Prostate gland (tissue), 2 donors: ENCODE data around the gene ADM5. TPM values are rescaled to one million over a fixed set of nuclear protein-coding genes. Genes with fewer than 3 reads are reported as not detected.

Experiments
- DNase-seq: peaks from one replicate; pipeline ENCODE4 v3.0.0-alpha.2; 2019; ENCODE audit warnings: low spot score
- H3K27ac ChIP-seq, 2 donors: fragments of 200-600 bp; sonication (generic); 2 replicates each; pipeline ENCODE4 v1.5.1; 2017 to 2019
- H3K27me3 ChIP-seq: fragments of 200-600 bp; sonication (generic); replicated peaks from 2 replicates; pipeline ENCODE4 v1.5.1; 2019; ENCODE audit not compliant: insufficient read depth
- H3K36me3 ChIP-seq, 2 donors: fragments of 200-600 bp; sonication (generic); 1 replicate in 1 of 2; 2 replicates in 1 of 2; pipeline versions ENCODE4 v1.5.1 to v1.8.1; 2017 to 2019
- H3K4me1 ChIP-seq: fragments of 200-600 bp; sonication (generic); replicated peaks from 2 replicates; pipeline ENCODE4 v1.5.1; 2019
- H3K4me3 ChIP-seq, 2 donors: fragments of 200-600 bp; sonication (generic); 2 replicates each; pipeline ENCODE4 v1.5.1; 2017 to 2019
- H3K9me3 ChIP-seq: fragments of 200-600 bp; sonication (generic); 2 replicates; pipeline ENCODE4 v1.5.1; 2017
- POLR2A ChIP-seq: fragments of 450-650 bp; IDR thresholded peaks from one replicate; pipeline ENCODE4 v1.6.1; 2016; ENCODE audit warnings: antibody characterized with exemption, mild to moderate bottlenecking
- POLR2AphosphoS5 ChIP-seq: sonication (generic); formaldehyde crosslinking; IDR thresholded peaks from one replicate; pipeline ENCODE4 v1.6.1; 2017; ENCODE audit warnings: antibody characterized with exemption
- WGBS: methylation state at CpG from one replicate; pipeline ENCODE4 v1.1.5; 2018; 5-methylcytosine and 5-hydroxymethylcytosine counted together
- intact Hi-C: fragments of 100-400 bp; cut with DNase I; formaldehyde crosslinking; loops from one replicate; pipeline ENCODE4 v1.14.2; 2022
- total RNA-seq, 2 donors: library from RNA; depleted of rRNA; stranded (reverse); fragments of >200 nt; gene quantifications; one replicate each; pipeline ENCODE4 v1.1.0, GENCODE V29; 2016
- TF ChIP-seq, protein P1 (sequence below), 4 experiments: fragments of 200-600 bp in 2 of 4; fragments of 450-650 bp in 2 of 4; sonication (generic) in 2 of 4; IDR thresholded peaks; 1 replicate in 3 of 4; 2 replicates in 1 of 4; pipeline ENCODE4 v1.5.1; 2016 to 2019; ENCODE audit warnings: antibody characterized with exemption in 4 of 4, mild to moderate bottlenecking in 2 of 4, moderate library complexity in 2 of 4

ADM5 gene
- total RNA-seq, 2 donors from 2014 or later: 0.68 to 6.1 TPM

DNA sequence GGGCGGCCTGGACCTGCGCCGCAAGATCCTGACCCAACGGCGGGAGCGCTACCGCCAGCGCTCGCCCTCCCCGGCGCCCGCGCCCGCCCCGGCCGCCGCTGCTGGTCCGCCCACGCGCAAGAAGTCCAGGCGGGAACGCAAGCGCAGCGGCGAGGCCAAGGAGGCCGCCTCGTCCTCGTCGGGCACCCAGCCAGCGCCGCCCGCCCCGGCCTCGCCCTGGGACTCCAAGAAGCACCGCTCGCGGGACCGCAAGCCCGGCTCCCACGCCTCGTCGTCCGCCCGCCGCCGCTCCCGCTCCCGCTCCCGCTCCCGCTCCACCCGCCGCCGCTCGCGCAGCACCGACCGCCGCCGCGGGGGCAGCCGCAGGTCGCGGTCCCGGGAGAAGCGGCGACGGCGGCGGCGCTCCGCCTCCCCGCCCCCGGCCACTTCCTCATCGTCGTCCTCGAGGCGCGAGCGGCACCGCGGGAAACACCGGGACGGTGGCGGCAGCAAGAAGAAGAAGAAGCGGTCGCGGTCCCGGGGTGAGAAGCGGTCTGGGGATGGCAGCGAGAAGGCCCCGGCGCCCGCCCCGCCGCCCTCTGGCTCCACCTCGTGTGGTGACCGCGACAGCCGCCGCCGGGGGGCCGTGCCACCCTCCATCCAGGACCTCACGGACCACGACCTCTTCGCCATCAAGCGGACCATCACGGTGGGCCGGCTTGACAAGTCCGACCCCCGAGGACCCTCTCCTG, 37.4 kb upstream of the ADM5 start:
- 96% methylated on average over 98 of the region's 110 CpGs for WGBS

DNA sequence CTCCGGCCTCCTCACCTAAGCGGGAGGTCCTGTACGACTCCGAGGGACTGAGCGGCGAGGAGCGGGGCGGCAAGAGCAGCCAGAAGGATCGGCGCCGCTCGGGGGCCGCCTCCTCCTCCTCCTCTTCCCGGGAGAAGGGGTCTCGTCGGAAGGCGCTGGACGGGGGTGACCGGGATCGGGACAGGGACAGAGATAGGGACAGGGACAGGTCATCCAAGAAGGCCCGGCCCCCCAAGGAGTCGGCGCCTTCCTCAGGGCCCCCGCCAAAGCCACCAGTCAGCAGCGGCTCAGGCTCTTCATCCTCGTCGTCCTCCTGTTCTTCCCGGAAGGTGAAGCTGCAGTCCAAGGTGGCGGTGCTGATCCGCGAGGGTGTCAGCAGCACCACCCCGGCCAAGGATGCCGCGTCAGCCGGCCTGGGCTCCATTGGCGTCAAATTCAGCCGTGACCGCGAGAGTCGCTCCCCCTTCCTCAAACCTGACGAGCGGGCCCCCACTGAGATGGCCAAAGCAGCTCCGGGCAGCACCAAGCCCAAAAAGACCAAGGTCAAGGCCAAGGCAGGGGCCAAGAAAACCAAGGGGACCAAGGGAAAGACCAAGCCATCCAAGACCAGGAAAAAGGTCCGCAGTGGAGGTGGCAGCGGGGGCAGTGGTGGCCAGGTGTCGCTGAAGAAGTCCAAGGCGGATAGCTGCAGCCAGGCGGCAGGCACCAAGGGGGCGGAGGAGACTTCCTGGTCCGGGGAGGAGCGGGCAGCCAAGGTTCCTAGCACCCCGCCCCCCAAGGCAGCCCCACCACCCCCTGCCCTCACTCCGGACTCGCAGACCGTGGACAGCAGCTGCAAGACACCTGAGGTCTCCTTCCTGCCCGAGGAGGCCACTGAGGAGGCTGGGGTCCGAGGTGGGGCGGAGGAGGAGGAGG, 36.6 kb upstream of the ADM5 start:
- H3K4me3 ChIP-seq: no peak overlapping the region
- 95% methylated on average over 58 of the region's 58 CpGs for WGBS
- intact Hi-C loops: no loop called here
- H3K27ac ChIP-seq: no peak overlapping the region
- DNase-seq: no peak
- TF ChIP-seq, protein P1, sequence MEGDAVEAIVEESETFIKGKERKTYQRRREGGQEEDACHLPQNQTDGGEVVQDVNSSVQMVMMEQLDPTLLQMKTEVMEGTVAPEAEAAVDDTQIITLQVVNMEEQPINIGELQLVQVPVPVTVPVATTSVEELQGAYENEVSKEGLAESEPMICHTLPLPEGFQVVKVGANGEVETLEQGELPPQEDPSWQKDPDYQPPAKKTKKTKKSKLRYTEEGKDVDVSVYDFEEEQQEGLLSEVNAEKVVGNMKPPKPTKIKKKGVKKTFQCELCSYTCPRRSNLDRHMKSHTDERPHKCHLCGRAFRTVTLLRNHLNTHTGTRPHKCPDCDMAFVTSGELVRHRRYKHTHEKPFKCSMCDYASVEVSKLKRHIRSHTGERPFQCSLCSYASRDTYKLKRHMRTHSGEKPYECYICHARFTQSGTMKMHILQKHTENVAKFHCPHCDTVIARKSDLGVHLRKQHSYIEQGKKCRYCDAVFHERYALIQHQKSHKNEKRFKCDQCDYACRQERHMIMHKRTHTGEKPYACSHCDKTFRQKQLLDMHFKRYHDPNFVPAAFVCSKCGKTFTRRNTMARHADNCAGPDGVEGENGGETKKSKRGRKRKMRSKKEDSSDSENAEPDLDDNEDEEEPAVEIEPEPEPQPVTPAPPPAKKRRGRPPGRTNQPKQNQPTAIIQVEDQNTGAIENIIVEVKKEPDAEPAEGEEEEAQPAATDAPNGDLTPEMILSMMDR (IDR thresholded peaks at IDR 0.05): no peak
- no peak for TF ChIP-seq POLR2A
- TF ChIP-seq POLR2AphosphoS5: no peak
- H3K36me3 ChIP-seq: peaks cover 25 to 41% of the 10 kb centered on the region in 2 donors
- H3K27me3 ChIP-seq: no peaks in the 10 kb centered on the region
- no peaks in the 10 kb centered on the region for H3K4me1 ChIP-seq
- no peaks in the 10 kb centered on the region for H3K9me3 ChIP-seq

More for the DNA sequence above, 37.4 kb upstream of the ADM5 start:
- H3K4me3 ChIP-seq: no peak overlapping the region
- no peaks in the 10 kb centered on the region for H3K4me1 ChIP-seq
- H3K27ac ChIP-seq: no peak overlapping the region
- H3K27me3 ChIP-seq: no peaks in the 10 kb centered on the region
- no peaks in the 10 kb centered on the region for H3K9me3 ChIP-seq
- DNase-seq: no peak
- intact Hi-C loops: no loop called here
- TF ChIP-seq, protein P1 (IDR thresholded peaks at IDR 0.05): no peak
- TF ChIP-seq POLR2A (no peak), POLR2AphosphoS5 (no peak)
- H3K36me3 ChIP-seq: peaks cover 25 to 33% of the 10 kb centered on the region in 2 donors

DNA sequence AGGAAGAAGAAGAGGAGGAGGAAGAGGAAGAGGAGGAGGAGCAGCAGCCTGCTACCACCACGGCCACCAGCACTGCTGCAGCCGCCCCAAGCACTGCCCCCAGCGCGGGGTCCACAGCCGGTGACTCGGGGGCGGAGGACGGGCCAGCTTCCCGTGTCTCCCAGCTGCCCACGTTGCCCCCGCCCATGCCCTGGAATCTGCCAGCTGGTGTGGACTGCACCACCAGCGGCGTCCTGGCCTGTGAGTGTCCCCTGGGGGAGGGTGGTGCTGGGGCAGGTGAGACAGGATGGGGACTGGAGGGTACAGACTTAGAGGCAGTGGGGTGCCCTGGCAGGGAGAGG, 36.0 kb upstream of the ADM5 start:
- H3K27me3 ChIP-seq: no peaks in the 10 kb centered on the region
- H3K27ac ChIP-seq: no peak overlapping the region
- WGBS: 82% methylated on average over 13 of the region's 13 CpGs
- no peak for DNase-seq
- H3K9me3 ChIP-seq: no peaks in the 10 kb centered on the region
- H3K36me3 ChIP-seq: peaks cover 25 to 44% of the 10 kb centered on the region in 2 donors
- intact Hi-C loops: no loop called here
- H3K4me3 ChIP-seq: no peak overlapping the region
- H3K4me1 ChIP-seq: no peaks in the 10 kb centered on the region
- TF ChIP-seq POLR2AphosphoS5: no peak
- no peak for TF ChIP-seq POLR2A
- TF ChIP-seq, protein P1 (IDR thresholded peaks at IDR 0.05): no peak

DNA sequence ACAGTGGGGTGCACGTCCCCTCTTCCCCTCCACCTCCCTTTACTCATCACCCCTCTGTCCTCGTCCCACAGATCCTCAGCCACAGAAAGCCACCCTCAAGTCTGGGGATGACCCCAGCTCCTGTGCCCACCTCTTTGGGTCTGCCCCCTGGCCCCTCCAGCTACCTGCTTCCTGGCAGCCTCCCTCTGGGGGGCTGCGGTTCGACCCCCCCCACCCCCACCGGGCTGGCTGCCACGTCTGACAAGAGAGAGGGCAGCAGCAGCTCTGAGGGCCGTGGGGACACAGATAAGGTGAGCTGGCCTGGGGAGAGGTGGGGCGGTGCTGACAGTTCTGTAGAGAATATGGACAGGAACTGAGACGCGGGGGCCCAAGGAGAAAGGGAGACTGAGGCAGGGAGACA, 34.8 kb upstream of the ADM5 start:
- Histone ChIP-seq H3K36me3 (peaks cover 30 to 54% of the 10 kb centered on the region in 2 donors), H3K27me3 (no peaks in the 10 kb centered on the region), H3K4me1 (no peaks in the 10 kb centered on the region), H3K4me3 (no peak overlapping the region), H3K27ac (no peak overlapping the region), H3K9me3 (no peaks in the 10 kb centered on the region)
- DNase-seq: no peak
- intact Hi-C loops: no loop called here
- 85% methylated on average over 10 of the region's 10 CpGs for WGBS
- TF ChIP-seq, protein P1 (IDR thresholded peaks at IDR 0.05): no peak
- TF ChIP-seq POLR2A (no peak), POLR2AphosphoS5 (no peak)
